ENCODE measurements around the gene MPST.

DNA sequence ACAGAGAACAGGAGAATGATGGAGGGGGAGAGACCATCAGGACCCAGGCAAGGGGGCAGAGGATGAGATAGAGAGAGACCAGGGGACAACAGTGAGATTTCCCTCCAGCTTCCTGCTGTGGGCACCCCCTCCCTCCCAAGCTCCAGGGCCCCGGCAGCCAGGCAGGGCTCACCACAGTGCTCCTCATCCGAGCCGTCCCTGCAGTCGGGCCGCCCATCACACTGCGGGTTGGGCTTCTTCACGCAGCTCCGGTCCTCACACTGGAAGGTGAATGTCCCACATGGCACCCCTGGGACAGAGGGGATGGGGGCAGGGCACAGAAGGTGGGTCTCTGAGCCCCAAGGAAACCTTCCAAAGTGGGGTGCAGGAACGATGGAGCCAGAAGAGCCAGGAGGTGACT is 51.2 kb downstream of the MPST start:
- TF ChIP-seq, protein P1, sequence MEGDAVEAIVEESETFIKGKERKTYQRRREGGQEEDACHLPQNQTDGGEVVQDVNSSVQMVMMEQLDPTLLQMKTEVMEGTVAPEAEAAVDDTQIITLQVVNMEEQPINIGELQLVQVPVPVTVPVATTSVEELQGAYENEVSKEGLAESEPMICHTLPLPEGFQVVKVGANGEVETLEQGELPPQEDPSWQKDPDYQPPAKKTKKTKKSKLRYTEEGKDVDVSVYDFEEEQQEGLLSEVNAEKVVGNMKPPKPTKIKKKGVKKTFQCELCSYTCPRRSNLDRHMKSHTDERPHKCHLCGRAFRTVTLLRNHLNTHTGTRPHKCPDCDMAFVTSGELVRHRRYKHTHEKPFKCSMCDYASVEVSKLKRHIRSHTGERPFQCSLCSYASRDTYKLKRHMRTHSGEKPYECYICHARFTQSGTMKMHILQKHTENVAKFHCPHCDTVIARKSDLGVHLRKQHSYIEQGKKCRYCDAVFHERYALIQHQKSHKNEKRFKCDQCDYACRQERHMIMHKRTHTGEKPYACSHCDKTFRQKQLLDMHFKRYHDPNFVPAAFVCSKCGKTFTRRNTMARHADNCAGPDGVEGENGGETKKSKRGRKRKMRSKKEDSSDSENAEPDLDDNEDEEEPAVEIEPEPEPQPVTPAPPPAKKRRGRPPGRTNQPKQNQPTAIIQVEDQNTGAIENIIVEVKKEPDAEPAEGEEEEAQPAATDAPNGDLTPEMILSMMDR (IDR thresholded peaks at IDR 0.05): no peak
- TF ChIP-seq POLR2A (IDR thresholded peaks at IDR 0.05): no peak
